ENCODE results near the gene CFAP57.

CFAP57 gene

DNA sequence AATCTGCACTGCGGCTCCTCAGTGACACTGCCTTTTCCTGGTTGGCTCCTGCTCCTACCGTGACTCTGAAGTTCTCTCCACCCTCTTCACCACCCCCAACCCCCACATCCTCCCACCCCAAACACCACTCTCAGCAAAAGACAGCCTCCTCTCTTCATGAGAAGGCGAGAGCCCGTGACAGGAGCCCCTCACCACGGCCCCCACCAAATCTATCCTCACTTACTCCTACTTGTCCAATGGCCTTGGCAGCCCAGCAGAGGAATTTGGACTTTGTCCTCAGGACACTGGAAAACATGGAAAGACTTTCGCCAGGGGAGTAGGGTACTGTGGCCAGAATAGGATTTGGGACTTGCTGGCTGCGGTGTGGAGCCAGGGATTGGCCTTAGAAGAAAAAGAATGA, 104.5 kb downstream of the CFAP57 start:
- no peaks in the 10 kb centered on the region for H4K20me1 ChIP-seq (ENCODE audit: insufficient read depth, low read length)
- H3K4me1 ChIP-seq (ENCODE audit: insufficient read depth, low read length) = peaks cover 13% of the 10 kb centered on the region
- no peak for TF ChIP-seq EZH2 (IDR thresholded peaks at IDR 0.05; ENCODE audit: borderline replicate concordance, low read depth, low read length, severe bottlenecking)
- TF ChIP-seq, protein P1, sequence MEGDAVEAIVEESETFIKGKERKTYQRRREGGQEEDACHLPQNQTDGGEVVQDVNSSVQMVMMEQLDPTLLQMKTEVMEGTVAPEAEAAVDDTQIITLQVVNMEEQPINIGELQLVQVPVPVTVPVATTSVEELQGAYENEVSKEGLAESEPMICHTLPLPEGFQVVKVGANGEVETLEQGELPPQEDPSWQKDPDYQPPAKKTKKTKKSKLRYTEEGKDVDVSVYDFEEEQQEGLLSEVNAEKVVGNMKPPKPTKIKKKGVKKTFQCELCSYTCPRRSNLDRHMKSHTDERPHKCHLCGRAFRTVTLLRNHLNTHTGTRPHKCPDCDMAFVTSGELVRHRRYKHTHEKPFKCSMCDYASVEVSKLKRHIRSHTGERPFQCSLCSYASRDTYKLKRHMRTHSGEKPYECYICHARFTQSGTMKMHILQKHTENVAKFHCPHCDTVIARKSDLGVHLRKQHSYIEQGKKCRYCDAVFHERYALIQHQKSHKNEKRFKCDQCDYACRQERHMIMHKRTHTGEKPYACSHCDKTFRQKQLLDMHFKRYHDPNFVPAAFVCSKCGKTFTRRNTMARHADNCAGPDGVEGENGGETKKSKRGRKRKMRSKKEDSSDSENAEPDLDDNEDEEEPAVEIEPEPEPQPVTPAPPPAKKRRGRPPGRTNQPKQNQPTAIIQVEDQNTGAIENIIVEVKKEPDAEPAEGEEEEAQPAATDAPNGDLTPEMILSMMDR (IDR thresholded peaks at IDR 0.05; ENCODE audit: borderline replicate concordance, extremely low read depth, low read length, poor library complexity, severe bottlenecking) = no peak
- H3K9me3 ChIP-seq (ENCODE audit: insufficient read depth, low read length, severe bottlenecking) = peaks cover 8% of the 10 kb centered on the region
- ATAC-seq (ENCODE audit: insufficient read depth, low read depth) (no peak), DNase-seq (no peak)
- no peak overlapping the region for H3K9ac ChIP-seq (ENCODE audit: low read depth, low read length)
- H3K4me3 ChIP-seq (ENCODE audit: low read depth in 1 of 2, low read length in 2 of 2) = no peak overlapping the region
- H3K27me3 ChIP-seq (ENCODE audit: insufficient read depth, low read length, poor library complexity) = no peaks in the 10 kb centered on the region
- no peaks in the 10 kb centered on the region for H3K79me2 ChIP-seq (ENCODE audit: insufficient read depth, low read length)
- no peak overlapping the region for H2AFZ ChIP-seq (ENCODE audit: low read depth, low read length)
- no peak overlapping the region for H3K4me2 ChIP-seq (ENCODE audit: insufficient read depth, low read length)
- no peaks in the 10 kb centered on the region for H3K36me3 ChIP-seq (ENCODE audit: insufficient read depth, low read length)
- H3K27ac ChIP-seq (ENCODE audit: low read length) = no peak overlapping the region

DNA sequence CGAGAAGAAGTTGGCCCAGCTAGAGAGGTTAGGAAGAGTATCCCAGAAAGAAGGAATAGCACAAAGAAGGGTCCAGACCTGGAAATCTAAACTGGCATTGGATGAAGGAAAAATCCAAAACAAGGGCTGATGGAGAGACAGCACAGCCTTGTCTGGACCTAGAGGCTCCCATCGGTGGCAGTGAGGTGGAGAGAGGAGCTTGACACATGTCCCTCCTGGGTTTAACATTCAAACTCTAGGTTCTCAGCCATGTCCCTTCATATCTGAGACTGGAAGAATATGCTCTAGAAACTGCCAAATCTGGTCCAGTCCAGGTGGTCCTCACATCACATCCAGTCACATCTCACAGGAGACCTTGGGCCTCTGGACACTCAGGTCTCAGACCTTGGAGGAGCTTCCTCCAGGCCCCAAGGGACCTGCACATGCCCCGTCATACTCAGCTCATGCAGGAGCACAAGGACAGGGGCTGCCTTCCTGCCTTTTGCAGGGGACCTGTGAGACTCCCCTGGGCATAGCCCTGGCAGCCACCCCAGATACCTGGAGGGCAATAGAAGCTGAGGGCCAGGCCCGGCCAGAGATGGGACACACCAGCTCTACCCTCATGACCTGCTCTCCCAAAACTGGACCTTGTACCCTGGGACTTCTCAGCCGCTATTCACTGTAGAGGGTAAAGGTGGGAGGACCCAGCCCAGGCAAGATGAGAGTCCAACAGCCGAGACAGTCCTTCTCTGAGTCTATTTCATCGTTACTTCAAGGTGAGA, 105.2 kb downstream of the CFAP57 start:
- Histone ChIP-seq H3K27me3 (ENCODE audit: insufficient read depth, low read length, poor library complexity) (no peaks in the 10 kb centered on the region), H3K36me3 (ENCODE audit: insufficient read depth, low read length) (no peaks in the 10 kb centered on the region), H3K9ac (ENCODE audit: low read depth, low read length) (no peak overlapping the region), H4K20me1 (ENCODE audit: insufficient read depth, low read length) (no peaks in the 10 kb centered on the region), H3K4me1 (ENCODE audit: insufficient read depth, low read length) (peaks cover 13% of the 10 kb centered on the region), H3K9me3 (ENCODE audit: insufficient read depth, low read length, severe bottlenecking) (peaks cover 8% of the 10 kb centered on the region), H3K4me2 (ENCODE audit: insufficient read depth, low read length) (no peak overlapping the region), H2AFZ (ENCODE audit: low read depth, low read length) (no peak overlapping the region), H3K79me2 (ENCODE audit: insufficient read depth, low read length) (no peaks in the 10 kb centered on the region), H3K4me3 (ENCODE audit: low read depth in 1 of 2, low read length in 2 of 2) (no peak overlapping the region), H3K27ac (ENCODE audit: low read length) (no peak overlapping the region)
- no peak for DNase-seq
- no peak for ATAC-seq (ENCODE audit: insufficient read depth, low read depth)
- TF ChIP-seq, protein P1 (IDR thresholded peaks at IDR 0.05; ENCODE audit: borderline replicate concordance, extremely low read depth, low read length, poor library complexity, severe bottlenecking) = no peak
- TF ChIP-seq EZH2 (IDR thresholded peaks at IDR 0.05; ENCODE audit: borderline replicate concordance, low read depth, low read length, severe bottlenecking) = no peak

DNA sequence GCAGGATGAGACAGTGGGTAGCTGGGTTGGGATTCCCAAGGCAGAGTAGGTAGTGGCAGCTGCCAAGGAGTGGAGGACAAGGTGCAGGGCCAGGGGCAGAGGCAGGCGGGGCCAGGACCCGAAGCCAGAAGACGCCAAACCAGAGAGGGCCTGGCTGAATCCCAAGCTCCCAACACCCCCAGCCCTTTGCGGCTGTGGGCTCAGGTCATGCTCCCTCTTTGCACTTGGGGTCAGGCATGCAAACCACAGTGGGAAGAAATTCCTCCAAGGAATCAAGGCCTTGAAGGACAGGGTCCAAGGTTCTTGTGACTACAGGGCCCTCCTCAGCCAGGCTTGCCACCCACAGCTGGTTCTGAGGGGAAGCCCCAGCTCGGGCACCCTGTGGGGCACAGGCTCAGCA, 107.0 kb downstream of the CFAP57 start:
- H3K4me1 ChIP-seq (ENCODE audit: insufficient read depth, low read length) = peaks cover 9% of the 10 kb centered on the region
- no peak overlapping the region for H3K9ac ChIP-seq (ENCODE audit: low read depth, low read length)
- TF ChIP-seq, protein P1 (IDR thresholded peaks at IDR 0.05; ENCODE audit: borderline replicate concordance, extremely low read depth, low read length, poor library complexity, severe bottlenecking) = no peak
- no peak for TF ChIP-seq EZH2 (IDR thresholded peaks at IDR 0.05; ENCODE audit: borderline replicate concordance, low read depth, low read length, severe bottlenecking)
- no peak overlapping the region for H3K27ac ChIP-seq (ENCODE audit: low read length)
- H3K4me2 ChIP-seq (ENCODE audit: insufficient read depth, low read length) = no peak overlapping the region
- H3K27me3 ChIP-seq (ENCODE audit: insufficient read depth, low read length, poor library complexity) = no peaks in the 10 kb centered on the region
- H3K36me3 ChIP-seq (ENCODE audit: insufficient read depth, low read length) = no peaks in the 10 kb centered on the region
- H3K9me3 ChIP-seq (ENCODE audit: insufficient read depth, low read length, severe bottlenecking) = peaks cover 1% of the 10 kb centered on the region
- H4K20me1 ChIP-seq (ENCODE audit: insufficient read depth, low read length) = no peaks in the 10 kb centered on the region
- ATAC-seq (ENCODE audit: insufficient read depth, low read depth) (no peak), DNase-seq (no peak)
- H3K4me3 ChIP-seq (ENCODE audit: low read depth in 1 of 2, low read length in 2 of 2) = no peak overlapping the region
- no peaks in the 10 kb centered on the region for H3K79me2 ChIP-seq (ENCODE audit: insufficient read depth, low read length)
- H2AFZ ChIP-seq (ENCODE audit: low read depth, low read length) = no peak overlapping the region
